Measurements from ENCODE around the gene KCNQ1. TPM values are rescaled to one million over a fixed set of nuclear protein-coding genes. Genes with fewer than 3 reads are reported as not detected.

The KCNQ1 gene
- total RNA-seq, 1 donor from 2014 or later: 1.6 TPM

DNA sequence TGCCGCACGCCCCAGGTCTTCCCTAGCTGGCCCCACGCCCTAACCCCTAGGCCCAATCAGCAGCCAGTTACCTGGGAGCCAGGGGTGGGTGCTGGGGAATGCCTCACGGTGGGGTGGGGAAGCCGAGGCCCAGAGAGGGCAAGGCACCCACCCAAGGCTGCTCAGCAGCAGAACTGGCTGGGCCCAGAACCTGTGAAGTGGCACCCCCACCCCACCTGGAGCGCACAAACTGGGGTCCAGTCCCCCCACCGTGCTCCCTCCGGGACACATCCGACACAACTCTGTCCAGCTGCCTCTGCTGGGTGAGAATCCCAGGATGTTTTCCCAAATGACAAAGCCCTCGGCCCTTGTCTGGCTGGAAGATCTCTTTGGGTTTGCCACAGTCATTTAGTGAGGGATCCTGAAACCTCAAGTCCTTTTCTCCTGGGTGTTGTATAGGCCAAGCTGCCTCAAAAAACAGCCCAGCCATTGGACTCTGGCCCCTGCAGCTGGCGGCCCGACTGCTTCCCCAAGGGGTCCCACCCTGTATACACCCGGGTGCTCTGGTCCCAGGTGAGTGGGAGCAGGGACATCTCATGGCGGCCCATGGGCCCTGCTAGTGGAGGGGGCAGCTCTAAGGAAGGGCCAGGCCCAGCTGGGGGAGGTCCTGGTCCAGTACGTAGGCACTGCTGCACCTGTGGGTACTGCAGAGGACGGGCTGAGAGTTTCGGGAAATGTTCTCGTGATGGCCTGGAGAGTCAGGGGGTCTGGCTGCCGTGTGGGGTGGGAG lies 23.4 kb upstream of the KCNQ1 start:
- no peak for FAIRE-seq
- Histone ChIP-seq H3K36me3 (ENCODE audit: control insufficient read depth, insufficient read depth, low read length) (no peaks in the 10 kb centered on the region), H3K27me3 (ENCODE audit: control insufficient read depth, insufficient read depth, low read length) (no peaks in the 10 kb centered on the region), H3K4me3 (ENCODE audit: low read depth, low read length) (no peak overlapping the region)
- DNase-seq (ENCODE audit: low read depth): no peak
- TF ChIP-seq, protein P1, sequence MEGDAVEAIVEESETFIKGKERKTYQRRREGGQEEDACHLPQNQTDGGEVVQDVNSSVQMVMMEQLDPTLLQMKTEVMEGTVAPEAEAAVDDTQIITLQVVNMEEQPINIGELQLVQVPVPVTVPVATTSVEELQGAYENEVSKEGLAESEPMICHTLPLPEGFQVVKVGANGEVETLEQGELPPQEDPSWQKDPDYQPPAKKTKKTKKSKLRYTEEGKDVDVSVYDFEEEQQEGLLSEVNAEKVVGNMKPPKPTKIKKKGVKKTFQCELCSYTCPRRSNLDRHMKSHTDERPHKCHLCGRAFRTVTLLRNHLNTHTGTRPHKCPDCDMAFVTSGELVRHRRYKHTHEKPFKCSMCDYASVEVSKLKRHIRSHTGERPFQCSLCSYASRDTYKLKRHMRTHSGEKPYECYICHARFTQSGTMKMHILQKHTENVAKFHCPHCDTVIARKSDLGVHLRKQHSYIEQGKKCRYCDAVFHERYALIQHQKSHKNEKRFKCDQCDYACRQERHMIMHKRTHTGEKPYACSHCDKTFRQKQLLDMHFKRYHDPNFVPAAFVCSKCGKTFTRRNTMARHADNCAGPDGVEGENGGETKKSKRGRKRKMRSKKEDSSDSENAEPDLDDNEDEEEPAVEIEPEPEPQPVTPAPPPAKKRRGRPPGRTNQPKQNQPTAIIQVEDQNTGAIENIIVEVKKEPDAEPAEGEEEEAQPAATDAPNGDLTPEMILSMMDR (IDR thresholded peaks at IDR 0.05; ENCODE audit: insufficient read depth, low read length, severe bottlenecking): no peak

DNA sequence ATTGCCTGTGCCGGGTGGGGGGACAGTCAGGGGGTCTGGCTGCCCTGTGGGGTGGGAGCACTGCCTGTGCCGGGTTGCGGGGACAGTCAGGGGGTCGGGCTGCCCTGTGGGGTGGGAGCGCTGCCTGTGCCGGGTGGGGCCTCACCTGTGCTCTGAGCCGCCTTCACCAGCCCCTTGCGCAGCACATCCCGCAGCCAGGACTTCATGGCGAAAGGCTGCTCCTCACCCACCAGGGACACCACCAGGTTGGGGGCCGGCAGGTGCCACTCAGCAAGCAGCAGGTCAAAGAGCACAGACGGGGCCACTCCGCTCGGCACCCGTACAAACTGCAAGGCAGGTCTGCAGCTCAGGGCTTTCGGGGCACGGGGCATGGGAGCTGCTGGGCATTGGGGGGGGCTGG lies 22.8 kb upstream of the KCNQ1 start:
- Histone ChIP-seq H3K27me3 (ENCODE audit: control insufficient read depth, insufficient read depth, low read length) (no peaks in the 10 kb centered on the region), H3K36me3 (ENCODE audit: control insufficient read depth, insufficient read depth, low read length) (no peaks in the 10 kb centered on the region), H3K4me3 (ENCODE audit: low read depth, low read length) (no peak overlapping the region)
- no peak for FAIRE-seq
- DNase-seq (ENCODE audit: low read depth): no peak
- TF ChIP-seq, protein P1 (IDR thresholded peaks at IDR 0.05; ENCODE audit: insufficient read depth, low read length, severe bottlenecking): no peak

DNA sequence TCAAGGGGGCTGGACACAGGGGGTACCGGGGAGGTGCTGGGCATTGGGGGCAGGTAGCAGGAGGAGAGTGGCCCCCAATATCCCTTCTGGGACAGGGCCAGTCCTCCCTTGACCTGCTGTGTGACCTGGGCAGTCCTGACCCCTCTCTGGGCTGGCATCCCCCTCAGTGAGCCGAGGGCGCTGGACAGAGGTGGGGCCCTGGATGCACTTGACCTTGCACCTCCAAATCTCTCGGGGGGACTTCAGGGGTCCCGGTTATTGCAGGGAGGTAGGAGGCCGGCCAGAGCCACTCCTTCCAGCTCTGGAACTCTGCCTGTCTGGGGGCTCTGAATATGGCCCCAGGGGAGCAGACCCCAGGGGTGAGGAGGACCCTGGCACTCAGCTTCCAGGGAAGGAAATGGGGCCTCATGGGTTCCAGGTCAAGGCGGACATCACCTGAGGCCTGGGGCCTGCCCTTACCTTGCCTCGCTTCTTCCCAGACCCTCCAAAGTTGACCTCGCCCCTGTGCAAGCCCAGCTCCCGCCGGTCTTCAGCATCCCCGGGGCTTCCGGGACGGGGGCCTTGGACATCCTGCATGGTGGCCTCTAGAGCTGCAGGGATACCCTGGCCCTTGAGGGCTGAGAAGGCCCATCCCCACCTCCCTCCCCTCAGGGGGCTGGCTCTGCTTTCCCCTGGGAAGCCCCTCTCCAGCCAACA lies 22.2 kb upstream of the KCNQ1 start:
- no peaks in the 10 kb centered on the region for H3K27me3 ChIP-seq (ENCODE audit: control insufficient read depth, insufficient read depth, low read length)
- TF ChIP-seq, protein P1 (IDR thresholded peaks at IDR 0.05; ENCODE audit: insufficient read depth, low read length, severe bottlenecking): no peak
- DNase-seq (ENCODE audit: low read depth) (no peak), FAIRE-seq (no peak)
- no peaks in the 10 kb centered on the region for H3K36me3 ChIP-seq (ENCODE audit: control insufficient read depth, insufficient read depth, low read length)
- no peak overlapping the region for H3K4me3 ChIP-seq (ENCODE audit: low read depth, low read length)

DNA sequence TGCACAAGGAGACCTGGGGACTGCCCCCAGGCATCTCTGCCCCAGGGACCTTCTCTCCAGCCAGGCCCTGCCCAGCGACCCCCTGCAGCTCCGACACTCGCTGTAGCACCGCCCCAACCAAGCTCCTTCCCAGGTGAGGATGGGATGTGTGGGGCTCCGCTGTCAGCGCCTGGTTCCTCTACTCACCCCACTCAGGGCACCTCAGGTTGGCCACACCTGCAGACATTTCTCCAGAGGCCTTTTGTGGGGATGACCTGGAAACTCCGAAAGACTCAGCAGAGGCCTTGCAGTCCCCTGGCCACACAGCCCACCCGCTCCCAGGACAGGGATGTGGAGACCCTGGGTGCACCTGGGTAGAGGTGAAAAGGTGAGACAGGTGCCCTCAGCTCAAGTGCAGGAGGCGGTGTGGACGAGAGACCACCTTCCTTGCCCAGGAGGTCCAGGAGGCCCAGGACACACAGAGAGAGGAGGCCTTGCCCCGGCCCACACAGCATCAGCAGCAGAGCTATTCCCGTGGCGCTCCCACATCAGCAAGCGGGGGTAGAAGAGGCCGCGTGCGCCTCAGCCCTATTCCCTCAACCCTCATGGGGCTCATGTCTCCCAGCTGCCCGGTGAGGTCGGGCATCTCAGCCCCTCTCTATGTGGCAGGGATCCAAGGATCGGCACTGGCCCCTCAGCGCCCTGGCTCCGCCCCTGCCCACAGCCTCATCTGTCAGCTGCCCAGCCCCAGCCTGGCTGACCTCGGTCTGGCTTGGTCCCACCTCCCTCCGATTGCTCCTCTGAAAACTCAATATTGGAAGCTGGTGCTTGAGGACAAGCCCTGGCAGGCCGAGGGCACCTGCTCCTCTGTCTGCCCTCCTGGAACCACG lies 21.4 kb upstream of the KCNQ1 start:
- TF ChIP-seq, protein P1 (IDR thresholded peaks at IDR 0.05; ENCODE audit: insufficient read depth, low read length, severe bottlenecking): no peak
- FAIRE-seq (no peak), DNase-seq (ENCODE audit: low read depth) (no peak)
- Histone ChIP-seq H3K36me3 (ENCODE audit: control insufficient read depth, insufficient read depth, low read length) (no peaks in the 10 kb centered on the region), H3K4me3 (ENCODE audit: low read depth, low read length) (no peak overlapping the region), H3K27me3 (ENCODE audit: control insufficient read depth, insufficient read depth, low read length) (no peaks in the 10 kb centered on the region)

DNA sequence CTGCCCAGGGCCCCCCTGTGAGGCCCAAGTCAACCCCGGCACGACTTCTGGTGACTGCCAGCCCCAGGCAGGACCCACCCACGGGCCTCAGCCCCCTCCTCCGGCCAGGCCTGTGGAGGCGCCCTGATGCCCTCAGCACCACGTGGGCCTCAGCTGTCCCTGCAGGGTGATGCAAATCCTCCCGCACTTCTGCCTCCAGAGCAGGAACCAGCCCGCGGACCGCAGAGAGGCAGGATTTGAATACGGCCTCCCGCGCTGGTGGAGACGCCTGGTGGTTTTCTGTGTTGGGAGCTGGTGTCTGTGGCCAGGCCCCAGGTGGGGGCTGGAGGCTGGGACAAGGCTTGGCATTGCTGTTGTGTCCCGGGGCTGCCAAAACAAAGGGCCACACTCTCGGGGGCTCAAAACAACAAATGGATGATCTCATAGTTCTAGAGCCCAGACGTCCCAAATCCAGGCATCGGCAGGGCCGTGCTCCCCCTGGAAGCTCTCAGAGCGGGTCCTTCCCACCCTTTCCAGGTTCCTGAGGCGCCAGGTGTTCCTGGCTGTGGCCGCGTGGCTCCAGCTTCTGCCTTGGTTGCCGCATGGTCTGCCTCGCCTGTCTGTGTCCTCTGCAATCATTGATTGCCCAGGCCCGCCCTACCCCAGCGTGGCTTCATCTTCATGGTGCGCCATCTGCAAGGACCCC lies 19.9 kb upstream of the KCNQ1 start:
- TF ChIP-seq, protein P1 (IDR thresholded peaks at IDR 0.05; ENCODE audit: insufficient read depth, low read length, severe bottlenecking): no peak
- no peak for DNase-seq (ENCODE audit: low read depth)
- FAIRE-seq: no peak

More for the DNA sequence above, 19.9 kb upstream of the KCNQ1 start:
- no peaks in the 10 kb centered on the region for H3K36me3 ChIP-seq (ENCODE audit: control insufficient read depth, insufficient read depth, low read length)
- no peak overlapping the region for H3K4me3 ChIP-seq (ENCODE audit: low read depth, low read length)
- no peaks in the 10 kb centered on the region for H3K27me3 ChIP-seq (ENCODE audit: control insufficient read depth, insufficient read depth, low read length)

Data from bronchial epithelial cell (primary cell).